AG10803 (cell line): ENCODE measurements around the gene MAMLD1.
A peak's percentile ranks its signal among the peaks of the same experiment; 100 is the strongest.

ENCODE experiments used
- DNase-seq: peaks from one replicate; pipeline ENCODE4 v3.0.0; 2010; ENCODE audit warnings: low read depth
- H3K4me3 ChIP-seq: 2 replicates; pipeline ENCODE4 v1.5.1; 2011; ENCODE audit warnings: mild to moderate bottlenecking, low read length, control low read depth
- CTCF ChIP-seq: conservative IDR thresholded peaks from 2 replicates; pipeline ENCODE4 v1.5.1; 2011; ENCODE audit warnings: mild to moderate bottlenecking, low read length, control low read depth, inconsistent platforms

The MAMLD1 gene

GRCh38 chrX:150411656-150412055 is 48.5 kb downstream of the MAMLD1 start:
- no peak overlapping the region for H3K4me3 ChIP-seq
- no peak for TF ChIP-seq CTCF
- no peak for DNase-seq

- no peak for TF ChIP-seq CTCF
- DNase-seq = no peak
- no peak overlapping the region for H3K4me3 ChIP-seq
Observed at GRCh38 chrX:150414228-150414627, 51.1 kb downstream of the MAMLD1 start.

- no peak overlapping the region for H3K4me3 ChIP-seq
- no peak for TF ChIP-seq CTCF
- DNase-seq = peak; percentile 11
Observed at GRCh38 chrX:150416469-150416868, 53.4 kb downstream of the MAMLD1 start.

- no peak overlapping the region for H3K4me3 ChIP-seq
- TF ChIP-seq CTCF = no peak
- no peak for DNase-seq
Observed at GRCh38 chrX:150421816-150422215, 58.7 kb downstream of the MAMLD1 start.

GRCh38 chrX:150429594-150429993 is 66.5 kb downstream of the MAMLD1 start:
- DNase-seq = peak; percentile 84
- no peak for TF ChIP-seq CTCF
- no peak overlapping the region for H3K4me3 ChIP-seq

- no peak overlapping the region for H3K4me3 ChIP-seq
- no peak for DNase-seq
- no peak for TF ChIP-seq CTCF
Observed at GRCh38 chrX:150436195-150436594, 73.1 kb downstream of the MAMLD1 start.

- TF ChIP-seq CTCF = no peak
- no peak overlapping the region for H3K4me3 ChIP-seq
- DNase-seq = peak; percentile 65
Observed at GRCh38 chrX:150438165-150438564, 75.0 kb downstream of the MAMLD1 start.
